Left lung (tissue), 10 donors: Measurements from ENCODE around the gene TMUB2. TPM values are rescaled to one million over a fixed set of nuclear protein-coding genes. Genes with fewer than 3 reads are reported as not detected.

Experiments used
- ATAC-seq: fragments of 200-7000 bp; cut with Tn5 transposase; one replicate; pipeline ENCODE4 v1.9.1; 2020; ENCODE audit warnings: moderate library complexity
- DNase-seq, 4 donors: peaks; one replicate each; pipeline ENCODE4 v3.0.0-alpha.2; 2013 to 2020
- H3K27ac ChIP-seq, 2 donors: fragments of 200-600 bp; sonication (generic) in 1 of 2; one replicate each; pipeline versions ENCODE4 v1.5.0 to v1.8.0; 2020 to 2021
- H3K27me3 ChIP-seq, 2 donors: fragments of 200-600 bp; sonication (generic) in 1 of 2; one replicate each; pipeline versions ENCODE4 v1.5.0 to v1.8.0; 2020 to 2021
- H3K36me3 ChIP-seq, 2 donors: fragments of 200-600 bp; sonication (generic) in 1 of 2; one replicate each; pipeline versions ENCODE4 v1.5.0 to v1.8.0; 2020 to 2021
- H3K4me1 ChIP-seq, 2 donors: fragments of 200-600 bp; one replicate each; pipeline ENCODE4 v1.8.0; 2021
- H3K4me3 ChIP-seq, 2 donors: fragments of 200-600 bp; sonication (generic) in 1 of 2; one replicate each; pipeline versions ENCODE4 v1.5.0 to v1.8.0; 2020 to 2021; ENCODE audit warnings: mild to moderate bottlenecking in 1 of 2
- H3K9me3 ChIP-seq, 2 donors: fragments of 200-600 bp; sonication (generic) in 1 of 2; one replicate each; pipeline versions ENCODE4 v1.5.0 to v1.8.0; 2020 to 2021
- CTCF ChIP-seq, 2 donors: fragments of 200-600 bp; sonication (generic) in 1 of 2; IDR thresholded peaks; one replicate each; pipeline versions ENCODE4 v1.5.0 to v1.8.0; 2021; ENCODE audit warnings: antibody characterized with exemption in 2 of 2
- intact Hi-C, 2 donors: fragments of 100-400 bp; cut with DNase I; formaldehyde crosslinking; loops; one replicate each; pipeline versions ENCODE4 v1.11.2 to v1.14.2; 2022
- polyA plus RNA-seq, 6 donors: library from polyadenylated mRNA; unstranded; fragments of 120-200 nt; gene quantifications; one replicate each; pipeline ENCODE4 v1.2.1, GENCODE V29; 2013; ENCODE audit not compliant: insufficient read length in 6 of 6
- total RNA-seq, 2 donors: library from RNA; stranded (reverse); fragmentation: NEBNext Ultra II Directional; extraction: Animal tissue kit (Norgen Biotek cat#: 25700); gene quantifications; one replicate each; pipeline ENCODE4 v1.2.1, GENCODE V29; 2021
- donor health status: DM: no; HTN: yes; CAD: no.
- donor health status: DM: no; HTN: no; CAD: no.

The TMUB2 gene
- total and polyA plus RNA-seq, 8 donors = 33.6 to 56.7 (median 52.1) TPM

- H3K4me1 ChIP-seq = no peaks in the 10 kb centered on the region
- ATAC-seq (no peak), DNase-seq (no peak)
- H3K4me3 ChIP-seq = no peak overlapping the region
- intact Hi-C loops = no loop called here
- H3K27me3 ChIP-seq = no peaks in the 10 kb centered on the region
- TF ChIP-seq CTCF (IDR thresholded peaks at IDR 0.05) = no peak
- H3K9me3 ChIP-seq = no peaks in the 10 kb centered on the region
- no peak overlapping the region for H3K27ac ChIP-seq
- H3K36me3 ChIP-seq = no peaks in the 10 kb centered on the region
These were observed 31.3 kb upstream of the TMUB2 start for GRCh38 chr17:44155488-44155887.

GRCh38 chr17:44159519-44160210 lies 27.1 kb upstream of the TMUB2 start:
- Histone ChIP-seq H3K27me3 (no peaks in the 10 kb centered on the region), H3K4me1 (no peaks in the 10 kb centered on the region), H3K36me3 (peaks cover 0 to 6% of the 10 kb centered on the region in 2 donors), H3K4me3 (no peak overlapping the region), H3K9me3 (no peaks in the 10 kb centered on the region), H3K27ac (no peak overlapping the region)
- intact Hi-C loops = loop anchor here in 1 of 2 donors (10.0 kb wide), 1 partner anchor 215 kb away; the partner anchor contains the start of gene PPY
- ATAC-seq = no peak
- no peak for TF ChIP-seq CTCF (IDR thresholded peaks at IDR 0.05)
- DNase-seq = peak in 1 of 4 donors; percentile 20

- ATAC-seq (no peak), DNase-seq (no peak)
- H3K4me1 ChIP-seq = peaks cover 0 to 4% of the 10 kb centered on the region in 2 donors
- peaks cover 0 to 6% of the 10 kb centered on the region in 2 donors for H3K36me3 ChIP-seq
- TF ChIP-seq CTCF (IDR thresholded peaks at IDR 0.05) = no peak
- H3K4me3 ChIP-seq = no peak overlapping the region
- peaks cover 0 to 9% of the 10 kb centered on the region in 2 donors for H3K27me3 ChIP-seq
- intact Hi-C loops = loop anchor here in 1 of 2 donors (10.0 kb wide), 1 partner anchor 220 kb away; the partner anchor contains the start of gene PPY
- no peak overlapping the region for H3K27ac ChIP-seq
- H3K9me3 ChIP-seq = no peaks in the 10 kb centered on the region
These were observed 22.3 kb upstream of the TMUB2 start for GRCh38 chr17:44164476-44164875.

GRCh38 chr17:44167181-44167861 lies 19.5 kb upstream of the TMUB2 start:
- intact Hi-C loops = loop anchor here in 1 of 2 donors (10.0 kb wide), 1 partner anchor 223 kb away; the partner anchor contains the start of gene PPY
- Histone ChIP-seq H3K4me1 (peaks cover 0 to 4% of the 10 kb centered on the region in 2 donors), H3K9me3 (no peaks in the 10 kb centered on the region)

More at GRCh38 chr17:44167181-44167861, 19.5 kb upstream of the TMUB2 start:
- Histone ChIP-seq H3K27ac (no peak overlapping the region), H3K4me3 (no peak overlapping the region), H3K36me3 (no peaks in the 10 kb centered on the region), H3K27me3 (peaks cover 0 to 17% of the 10 kb centered on the region in 2 donors)
- peak in 1 of 4 donors; percentile 58 for DNase-seq
- TF ChIP-seq CTCF (IDR thresholded peaks at IDR 0.05) = no peak
- ATAC-seq = peak; percentile 58
